Epithelial cell of esophagus (primary cell): ENCODE results near the gene FGF12.

Source experiments
- DNase-seq: peaks from one replicate; pipeline ENCODE4 v3.0.0; 2010; ENCODE audit warnings: low read depth
- H3K4me3 ChIP-seq: 2 replicates; pipeline ENCODE4 v1.5.1; 2011; ENCODE audit warnings: mild to moderate bottlenecking, low read length, control low read depth
- TF ChIP-seq, protein P1 (sequence below): IDR thresholded peaks from 2 replicates; pipeline ENCODE4 v1.5.1; 2011; ENCODE audit warnings: low read depth, mild to moderate bottlenecking, low read length, control low read depth, inconsistent platforms; ENCODE audit not compliant: insufficient read depth; ENCODE audit errors: missing control alignments

Gene FGF12

GRCh38 chr3:192397012-192397411 is 330.3 kb downstream of the FGF12 start:
- no peak overlapping the region for H3K4me3 ChIP-seq
- DNase-seq = no peak
- TF ChIP-seq, protein P1, sequence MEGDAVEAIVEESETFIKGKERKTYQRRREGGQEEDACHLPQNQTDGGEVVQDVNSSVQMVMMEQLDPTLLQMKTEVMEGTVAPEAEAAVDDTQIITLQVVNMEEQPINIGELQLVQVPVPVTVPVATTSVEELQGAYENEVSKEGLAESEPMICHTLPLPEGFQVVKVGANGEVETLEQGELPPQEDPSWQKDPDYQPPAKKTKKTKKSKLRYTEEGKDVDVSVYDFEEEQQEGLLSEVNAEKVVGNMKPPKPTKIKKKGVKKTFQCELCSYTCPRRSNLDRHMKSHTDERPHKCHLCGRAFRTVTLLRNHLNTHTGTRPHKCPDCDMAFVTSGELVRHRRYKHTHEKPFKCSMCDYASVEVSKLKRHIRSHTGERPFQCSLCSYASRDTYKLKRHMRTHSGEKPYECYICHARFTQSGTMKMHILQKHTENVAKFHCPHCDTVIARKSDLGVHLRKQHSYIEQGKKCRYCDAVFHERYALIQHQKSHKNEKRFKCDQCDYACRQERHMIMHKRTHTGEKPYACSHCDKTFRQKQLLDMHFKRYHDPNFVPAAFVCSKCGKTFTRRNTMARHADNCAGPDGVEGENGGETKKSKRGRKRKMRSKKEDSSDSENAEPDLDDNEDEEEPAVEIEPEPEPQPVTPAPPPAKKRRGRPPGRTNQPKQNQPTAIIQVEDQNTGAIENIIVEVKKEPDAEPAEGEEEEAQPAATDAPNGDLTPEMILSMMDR = no peak

- H3K4me3 ChIP-seq = no peak overlapping the region
- TF ChIP-seq, protein P1 = no peak
- DNase-seq = no peak
These were observed 331.8 kb downstream of the FGF12 start for GRCh38 chr3:192395506-192395905.

DNA sequence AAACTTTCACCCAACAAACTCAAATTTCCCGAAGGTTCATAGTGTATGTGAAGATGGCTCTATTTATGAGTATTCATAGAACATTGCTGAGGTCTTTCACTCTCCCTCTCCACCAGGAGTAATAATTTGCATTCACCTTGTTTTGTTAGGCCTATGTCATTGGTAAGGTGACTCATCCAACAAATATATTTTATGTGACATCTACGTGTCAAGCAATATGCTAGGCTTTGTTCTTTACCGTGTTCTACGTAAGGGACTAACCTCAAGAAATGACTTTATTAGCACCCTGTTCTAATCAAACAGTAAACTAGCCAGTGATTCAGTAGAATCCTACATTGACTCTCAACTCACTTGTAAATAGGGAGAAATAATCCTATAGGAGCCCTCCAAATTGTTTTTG is 334.4 kb downstream of the FGF12 start:
- TF ChIP-seq, protein P1 = no peak

GRCh38 chr3:192382861-192383260 is 344.5 kb downstream of the FGF12 start:
- no peak for DNase-seq
- TF ChIP-seq, protein P1 = no peak

More for the DNA sequence above, 334.4 kb downstream of the FGF12 start:
- DNase-seq = no peak
- no peak overlapping the region for H3K4me3 ChIP-seq

DNA sequence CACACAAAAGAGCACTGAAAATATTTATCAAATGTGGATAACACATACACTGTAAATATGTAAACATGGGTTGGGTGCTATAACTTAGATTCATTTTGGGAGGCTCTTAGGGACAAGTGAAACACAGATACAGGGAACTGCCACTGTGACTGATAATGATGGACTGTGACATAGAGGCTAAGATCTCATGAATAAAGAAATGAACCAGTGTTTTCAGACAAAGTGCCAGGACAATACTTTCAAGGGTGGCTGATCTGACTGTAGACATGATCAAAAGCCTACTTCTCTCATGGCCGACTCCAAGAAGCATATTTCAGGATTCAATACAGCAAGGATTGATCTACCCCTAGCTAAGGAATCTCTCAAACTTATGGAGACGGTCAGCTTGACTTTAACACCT is 353.8 kb downstream of the FGF12 start:
- no peak overlapping the region for H3K4me3 ChIP-seq
- DNase-seq = no peak
- TF ChIP-seq, protein P1 = no peak

More at GRCh38 chr3:192382861-192383260, 344.5 kb downstream of the FGF12 start:
- no peak overlapping the region for H3K4me3 ChIP-seq

DNA sequence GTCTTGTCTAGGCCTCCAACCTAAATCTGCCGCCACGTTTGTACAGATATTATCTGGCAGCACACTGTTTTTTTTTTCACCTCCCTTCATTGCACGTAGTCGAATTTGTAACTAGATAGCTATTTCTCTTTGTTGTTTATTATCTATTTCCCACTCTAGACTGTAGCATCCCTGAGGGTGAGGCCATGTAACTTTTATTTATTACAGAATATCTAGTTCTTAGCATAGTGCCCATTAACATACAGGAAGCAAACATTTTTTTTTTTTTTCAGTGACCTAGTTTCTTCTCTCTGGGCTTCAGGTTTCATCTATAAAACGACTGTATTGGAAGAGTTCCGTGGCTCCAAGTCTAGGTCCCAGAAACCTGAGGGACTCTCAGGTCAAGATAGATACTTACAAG is 354.3 kb downstream of the FGF12 start:
- TF ChIP-seq, protein P1 = no peak
- no peak for DNase-seq
- no peak overlapping the region for H3K4me3 ChIP-seq

- DNase-seq = no peak
- no peak overlapping the region for H3K4me3 ChIP-seq
These were observed 354.7 kb downstream of the FGF12 start for GRCh38 chr3:192372616-192373015.

More at GRCh38 chr3:192372616-192373015, 354.7 kb downstream of the FGF12 start:
- TF ChIP-seq, protein P1 = no peak
